BE2C (cell line): ENCODE data around the gene POLR2A.
"Not testable (repeated sequence)": the region's sequence is repeated elsewhere in the genome, so short reads cannot be mapped to it uniquely, and the experiment has no call there.

Experiments used
- DNase-seq: peaks from one replicate; pipeline ENCODE4 v3.0.0-alpha.2; 2020
- H3K27me3 ChIP-seq: fragments of 250-450 bp; sonication (Bioruptor Pico); 2 replicates; pipeline ENCODE4 v1.5.1; 2020; ENCODE audit warnings: mild to moderate bottlenecking
- H3K36me3 ChIP-seq: fragments of 250-450 bp; sonication (Bioruptor Pico); 2 replicates; pipeline ENCODE4 v1.5.1; 2020; ENCODE audit warnings: mild to moderate bottlenecking
- H3K4me1 ChIP-seq: fragments of 250-450 bp; sonication (Bioruptor Pico); 2 replicates; pipeline ENCODE4 v1.5.1; 2020
- H3K4me3 ChIP-seq: 2 replicates; pipeline ENCODE4 v1.5.1; 2011; ENCODE audit warnings: low read depth, low read length
- H3K9me3 ChIP-seq: fragments of 250-450 bp; sonication (Bioruptor Pico); 2 replicates; pipeline ENCODE4 v1.5.1; 2020
- CTCF ChIP-seq: IDR thresholded peaks from 2 replicates; pipeline ENCODE4 v1.5.1; 2012; ENCODE audit warnings: mild to moderate bottlenecking, low read depth, low read length

Gene POLR2A

DNA sequence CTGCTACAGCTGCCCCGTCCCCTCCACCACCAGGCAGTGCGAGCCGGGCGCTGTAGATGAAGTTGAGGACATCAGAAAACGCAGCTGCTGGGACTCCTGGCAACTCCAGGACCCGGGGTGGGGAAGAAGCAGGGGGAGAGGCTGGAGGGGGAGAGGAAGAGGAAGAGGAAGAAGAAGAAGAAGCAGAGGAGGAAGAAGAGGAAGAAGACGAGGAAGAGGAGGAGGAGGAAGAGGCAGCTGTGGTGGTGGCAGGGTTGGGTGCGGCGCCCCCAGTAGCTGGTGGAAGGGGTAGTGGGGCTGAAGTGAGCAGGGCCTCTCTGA, 17.9 kb upstream of the POLR2A start:
- Histone ChIP-seq H3K9me3 (no peaks in the 10 kb centered on the region), H3K27me3 (no peaks in the 10 kb centered on the region), H3K4me3 (no peak overlapping the region), H3K4me1 (no peaks in the 10 kb centered on the region), H3K36me3 (no peaks in the 10 kb centered on the region)
- no peak for DNase-seq
- TF ChIP-seq CTCF, result no peak

DNA sequence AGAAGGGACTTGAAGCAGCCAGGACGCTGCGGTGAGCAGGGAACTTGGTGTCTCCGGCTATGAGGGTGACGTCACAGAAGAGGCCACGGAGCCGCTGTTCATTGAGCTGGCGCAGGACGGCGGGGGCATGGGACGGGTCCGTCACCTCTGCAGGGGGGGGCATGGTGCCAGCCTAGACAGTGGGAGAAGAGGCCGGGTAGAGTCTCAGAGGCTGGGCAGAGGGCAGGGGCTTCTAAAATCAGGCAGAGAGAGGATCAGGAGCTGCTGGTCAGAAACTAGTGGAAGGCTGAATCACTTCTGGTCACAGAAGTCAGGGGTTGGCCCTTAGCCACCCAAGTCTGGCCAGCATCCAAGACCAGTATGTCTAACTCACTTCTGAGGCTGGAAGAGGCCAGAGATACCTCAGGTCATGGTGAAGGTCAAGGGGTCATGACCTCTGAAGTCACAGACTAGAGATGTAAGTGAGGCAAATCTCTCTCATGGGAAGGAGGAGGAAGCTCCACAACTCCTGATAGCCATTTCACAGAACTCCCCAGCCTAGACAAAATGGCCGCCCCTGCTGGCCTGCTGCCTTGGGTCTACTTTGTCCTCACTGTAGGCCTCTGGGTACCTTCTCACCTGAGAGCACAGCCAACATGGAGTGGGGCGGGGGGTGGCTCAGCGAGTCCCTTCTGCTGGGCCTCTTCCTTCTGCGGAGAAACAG, 17.4 kb upstream of the POLR2A start:
- TF ChIP-seq CTCF, result no peak
- H3K4me1 ChIP-seq, result no peaks in the 10 kb centered on the region
- H3K27me3 ChIP-seq, result no peaks in the 10 kb centered on the region
- H3K9me3 ChIP-seq, result no peaks in the 10 kb centered on the region
- DNase-seq, result no peak
- H3K36me3 ChIP-seq, result no peaks in the 10 kb centered on the region
- no peak overlapping the region for H3K4me3 ChIP-seq

DNA sequence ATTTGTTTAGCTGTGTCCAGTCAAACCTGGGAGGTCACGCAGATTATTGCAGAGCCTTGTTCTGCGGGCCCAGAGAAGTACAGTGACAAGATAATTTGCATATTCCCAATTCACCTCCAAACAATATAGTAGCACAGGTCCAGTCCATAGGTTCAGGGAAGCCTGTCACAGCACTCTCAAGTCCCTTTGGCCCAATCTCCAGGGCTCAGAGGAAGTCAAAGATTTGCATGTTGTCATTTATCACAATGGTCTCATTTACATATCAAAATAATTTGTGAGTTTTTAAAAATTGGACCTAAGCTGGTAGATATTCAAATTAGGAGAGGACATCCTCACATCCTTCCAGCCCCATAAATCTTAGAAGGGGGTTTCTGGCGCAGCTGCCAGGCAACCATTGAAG, 16.7 kb upstream of the POLR2A start:
- H3K4me1 ChIP-seq, result no peaks in the 10 kb centered on the region
- no peak overlapping the region for H3K4me3 ChIP-seq
- no peaks in the 10 kb centered on the region for H3K9me3 ChIP-seq
- H3K36me3 ChIP-seq, result no peaks in the 10 kb centered on the region
- H3K27me3 ChIP-seq, result no peaks in the 10 kb centered on the region
- no peak for DNase-seq
- no peak for TF ChIP-seq CTCF

GRCh38 chr17:7468290-7468689, 15.9 kb upstream of the POLR2A start:
- DNase-seq, result no peak
- Histone ChIP-seq H3K36me3 (no peaks in the 10 kb centered on the region), H3K4me3 (no peak overlapping the region), H3K4me1 (no peaks in the 10 kb centered on the region), H3K9me3 (no peaks in the 10 kb centered on the region), H3K27me3 (no peaks in the 10 kb centered on the region)
- TF ChIP-seq CTCF, result no peak

- no peak for DNase-seq
- H3K9me3 ChIP-seq, result no peaks in the 10 kb centered on the region
- H3K4me3 ChIP-seq, result no peak overlapping the region
- H3K27me3 ChIP-seq, result no peaks in the 10 kb centered on the region
- no peak for TF ChIP-seq CTCF
- H3K36me3 ChIP-seq, result no peaks in the 10 kb centered on the region
- H3K4me1 ChIP-seq, result no peaks in the 10 kb centered on the region
Measured at GRCh38 chr17:7468804-7469389, 15.3 kb upstream of the POLR2A start.

DNA sequence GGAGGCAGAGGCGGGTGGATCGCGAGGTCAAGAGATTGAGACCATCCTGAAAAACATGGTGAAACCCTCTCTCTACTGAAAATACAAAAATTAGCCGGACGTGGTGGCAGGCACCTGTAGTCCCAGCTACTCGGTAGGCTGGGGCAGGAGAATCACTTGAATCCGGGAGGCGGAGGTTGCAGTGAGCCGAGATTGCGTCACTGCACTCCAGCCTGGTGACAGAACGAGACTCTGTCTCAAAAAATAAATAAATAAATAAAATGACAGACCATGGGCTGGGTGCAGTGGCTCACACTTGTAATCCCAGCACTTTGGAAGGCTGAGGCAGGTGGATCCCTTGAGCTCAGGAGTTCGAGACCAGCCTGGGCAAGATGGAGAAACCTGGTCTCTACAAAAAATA, 14.3 kb upstream of the POLR2A start:
- not testable (repeated sequence) for H3K4me3 ChIP-seq, H3K36me3 ChIP-seq, DNase-seq, H3K9me3 ChIP-seq, H3K4me1 ChIP-seq, H3K27me3 ChIP-seq

- not testable (repeated sequence) for DNase-seq, H3K4me3 ChIP-seq, H3K9me3 ChIP-seq, H3K36me3 ChIP-seq, H3K27me3 ChIP-seq, H3K4me1 ChIP-seq
Measured at GRCh38 chr17:7470457-7470973, 13.7 kb upstream of the POLR2A start.
